Muscle of back (tissue), 11 donors: Measurements from ENCODE around the gene NUDT9. TPM values are rescaled to one million over a fixed set of nuclear protein-coding genes. Genes with fewer than 3 reads are reported as not detected.
"Not testable (repeated sequence)": the region's sequence is repeated elsewhere in the genome, so short reads cannot be mapped to it uniquely, and the experiment has no call there.

Experiments
- DNase-seq, 3 donors: peaks; one replicate each; pipeline versions ENCODE4 v3.0.0 to v3.0.0-alpha.2; 2013
- polyA plus RNA-seq, 10 donors: library from polyadenylated mRNA; unstranded; fragments of 120-200 nt; gene quantifications; one replicate each; pipeline ENCODE4 v1.2.1, GENCODE V29; 2013; ENCODE audit not compliant: insufficient read length in 10 of 10

NUDT9 gene
- polyA plus RNA-seq, 10 donors, result 25.6 to 35.6 (median 29.0) TPM

- DNase-seq, result not testable (repeated sequence)
These were observed 24.0 kb downstream of the NUDT9 start for GRCh38 chr4:87446375-87446774.

GRCh38 chr4:87451537-87451936 lies 29.2 kb downstream of the NUDT9 start:
- no peak for DNase-seq

GRCh38 chr4:87458913-87459312 lies 36.5 kb downstream of the NUDT9 start:
- no peak for DNase-seq

GRCh38 chr4:87461281-87461700 lies 38.9 kb downstream of the NUDT9 start:
- DNase-seq, result no peak

- DNase-seq, result no peak
These were observed 39.7 kb downstream of the NUDT9 start for GRCh38 chr4:87462102-87462501.

GRCh38 chr4:87465739-87466366 lies 43.5 kb downstream of the NUDT9 start:
- peak; percentile 30 to 60 (median 32) for DNase-seq

GRCh38 chr4:87469390-87469789 lies 47.0 kb downstream of the NUDT9 start:
- no peak for DNase-seq

- DNase-seq, result no peak
These were observed 54.6 kb downstream of the NUDT9 start for GRCh38 chr4:87476934-87477333.

- no peak for DNase-seq
These were observed 56.4 kb downstream of the NUDT9 start for GRCh38 chr4:87478732-87479250.

- DNase-seq, result no peak
These were observed 59.0 kb downstream of the NUDT9 start for GRCh38 chr4:87481377-87481776.

GRCh38 chr4:87483247-87483646 lies 60.9 kb downstream of the NUDT9 start:
- DNase-seq, result not testable (repeated sequence)

GRCh38 chr4:87488666-87489065 lies 66.3 kb downstream of the NUDT9 start:
- DNase-seq, result not testable (repeated sequence)

- DNase-seq, result peak in 2 of 3 donors; percentile 53 to 66
These were observed 67.3 kb downstream of the NUDT9 start for GRCh38 chr4:87489678-87490077.

GRCh38 chr4:87490664-87491369 lies 68.4 kb downstream of the NUDT9 start:
- no peak for DNase-seq

- no peak for DNase-seq
These were observed 69.1 kb downstream of the NUDT9 start for GRCh38 chr4:87491436-87491835.

- not testable (repeated sequence) for DNase-seq
These were observed 69.5 kb downstream of the NUDT9 start for GRCh38 chr4:87491851-87492250.

- DNase-seq, result no peak
These were observed 70.7 kb downstream of the NUDT9 start for GRCh38 chr4:87493115-87493514.

GRCh38 chr4:87497159-87497558 lies 74.8 kb downstream of the NUDT9 start:
- DNase-seq, result no peak

- DNase-seq, result peak in 1 of 3 donors; percentile 42
These were observed 75.2 kb downstream of the NUDT9 start for GRCh38 chr4:87497578-87497977.

GRCh38 chr4:87498446-87498900 lies 76.1 kb downstream of the NUDT9 start:
- peak; percentile 65 to 91 (median 74) for DNase-seq

- DNase-seq, result peak in 1 of 3 donors; percentile 49
These were observed 77.2 kb downstream of the NUDT9 start for GRCh38 chr4:87499403-87500091.

- DNase-seq, result no peak
These were observed 77.7 kb downstream of the NUDT9 start for GRCh38 chr4:87500092-87500462.
